ENCODE measurements around the gene LONRF2. TPM values are rescaled to one million over a fixed set of nuclear protein-coding genes. Genes with fewer than 3 reads are reported as not detected.

LONRF2 gene
- total RNA-seq, 1 experiment from 2014 or later: 1.6 TPM

DNA sequence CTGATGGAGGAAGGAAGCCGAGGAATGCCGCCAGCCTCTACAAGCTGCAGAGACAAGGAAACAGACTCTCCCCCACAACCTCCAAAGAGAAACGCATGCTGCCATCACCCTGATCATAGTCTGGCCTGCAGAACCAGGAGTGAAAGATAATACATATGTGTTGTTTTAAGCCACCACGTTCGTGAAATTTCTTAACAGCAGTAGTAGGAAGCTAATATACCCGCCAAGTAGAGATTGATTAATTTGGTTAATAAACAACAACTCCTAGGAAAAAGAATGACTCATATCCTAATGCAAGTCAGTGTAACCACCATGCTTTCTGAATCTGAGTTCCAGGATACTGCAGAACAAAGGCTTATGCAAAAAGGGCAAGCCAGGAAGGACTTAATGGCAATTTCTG is 36.6 kb downstream of the LONRF2 start (continued):
- no peak for TF ChIP-seq ZNF274 (IDR thresholded peaks at IDR 0.05; ENCODE audit: low read depth, low read length)

DNA sequence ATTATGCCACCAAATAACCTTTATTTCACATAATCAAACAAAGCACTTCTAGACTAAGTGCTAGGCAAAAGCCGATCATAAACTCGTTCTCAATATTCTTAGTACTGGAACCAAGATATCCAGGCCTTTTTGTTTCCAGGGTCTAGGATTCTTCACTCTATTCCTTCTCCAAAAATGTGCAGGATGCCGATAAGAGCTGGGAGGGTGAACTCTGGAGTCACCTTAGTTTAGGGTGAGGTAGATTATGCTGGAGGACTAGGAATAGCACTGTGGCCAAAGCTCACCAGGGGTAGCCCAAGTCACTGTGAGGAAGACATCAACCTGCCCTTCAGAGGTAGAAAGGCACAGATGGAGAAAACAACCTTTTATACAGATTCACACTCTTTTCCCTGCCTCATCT is 37.3 kb downstream of the LONRF2 start:
- H3K4me2 ChIP-seq (ENCODE audit: low read length): peak overlapping the region; percentile 68
- peaks cover 68 to 76% of the 10 kb centered on the region in 2 experiments for H3K4me1 ChIP-seq (ENCODE audit: control insufficient read depth in 1 of 2, insufficient read depth in 2 of 2, low read length in 2 of 2)
- RAD21 ChIA-PET (ENCODE audit: low non-redundant PET in 1 of 2, low total read pairs in 2 of 2, uncharacterized antibody in 2 of 2, unreplicated experiment in 2 of 2): no interaction called here
- TF ChIP-seq YY1 (IDR thresholded peaks at IDR 0.05; ENCODE audit: extremely low read depth, insufficient replicate concordance, low read depth, low read length) (no peak), JUND (IDR thresholded peaks at IDR 0.05) (no peak), POLR2AphosphoS5 (IDR thresholded peaks at IDR 0.05; ENCODE audit: low read depth, low read length) (no peak), SRF (IDR thresholded peaks at IDR 0.05; ENCODE audit: low read depth) (no peak)
- TF ChIP-seq, protein P1, sequence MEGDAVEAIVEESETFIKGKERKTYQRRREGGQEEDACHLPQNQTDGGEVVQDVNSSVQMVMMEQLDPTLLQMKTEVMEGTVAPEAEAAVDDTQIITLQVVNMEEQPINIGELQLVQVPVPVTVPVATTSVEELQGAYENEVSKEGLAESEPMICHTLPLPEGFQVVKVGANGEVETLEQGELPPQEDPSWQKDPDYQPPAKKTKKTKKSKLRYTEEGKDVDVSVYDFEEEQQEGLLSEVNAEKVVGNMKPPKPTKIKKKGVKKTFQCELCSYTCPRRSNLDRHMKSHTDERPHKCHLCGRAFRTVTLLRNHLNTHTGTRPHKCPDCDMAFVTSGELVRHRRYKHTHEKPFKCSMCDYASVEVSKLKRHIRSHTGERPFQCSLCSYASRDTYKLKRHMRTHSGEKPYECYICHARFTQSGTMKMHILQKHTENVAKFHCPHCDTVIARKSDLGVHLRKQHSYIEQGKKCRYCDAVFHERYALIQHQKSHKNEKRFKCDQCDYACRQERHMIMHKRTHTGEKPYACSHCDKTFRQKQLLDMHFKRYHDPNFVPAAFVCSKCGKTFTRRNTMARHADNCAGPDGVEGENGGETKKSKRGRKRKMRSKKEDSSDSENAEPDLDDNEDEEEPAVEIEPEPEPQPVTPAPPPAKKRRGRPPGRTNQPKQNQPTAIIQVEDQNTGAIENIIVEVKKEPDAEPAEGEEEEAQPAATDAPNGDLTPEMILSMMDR (IDR thresholded peaks at IDR 0.05 in 2 of 3, conservative IDR thresholded peaks at IDR 0.05 in 1 of 3; ENCODE audit: borderline replicate concordance in 1 of 3, insufficient read depth in 1 of 3, low read depth in 2 of 3, low read length in 2 of 3): no peak
- TF ChIP-seq, protein P2, sequence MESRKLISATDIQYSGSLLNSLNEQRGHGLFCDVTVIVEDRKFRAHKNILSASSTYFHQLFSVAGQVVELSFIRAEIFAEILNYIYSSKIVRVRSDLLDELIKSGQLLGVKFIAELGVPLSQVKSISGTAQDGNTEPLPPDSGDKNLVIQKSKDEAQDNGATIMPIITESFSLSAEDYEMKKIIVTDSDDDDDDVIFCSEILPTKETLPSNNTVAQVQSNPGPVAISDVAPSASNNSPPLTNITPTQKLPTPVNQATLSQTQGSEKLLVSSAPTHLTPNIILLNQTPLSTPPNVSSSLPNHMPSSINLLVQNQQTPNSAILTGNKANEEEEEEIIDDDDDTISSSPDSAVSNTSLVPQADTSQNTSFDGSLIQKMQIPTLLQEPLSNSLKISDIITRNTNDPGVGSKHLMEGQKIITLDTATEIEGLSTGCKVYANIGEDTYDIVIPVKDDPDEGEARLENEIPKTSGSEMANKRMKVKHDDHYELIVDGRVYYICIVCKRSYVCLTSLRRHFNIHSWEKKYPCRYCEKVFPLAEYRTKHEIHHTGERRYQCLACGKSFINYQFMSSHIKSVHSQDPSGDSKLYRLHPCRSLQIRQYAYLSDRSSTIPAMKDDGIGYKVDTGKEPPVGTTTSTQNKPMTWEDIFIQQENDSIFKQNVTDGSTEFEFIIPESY (IDR thresholded peaks at IDR 0.05; ENCODE audit: extremely low read depth, insufficient replicate concordance, low read length): no peak
- H3K27me3 ChIP-seq (ENCODE audit: insufficient read depth, low read length): no peaks in the 10 kb centered on the region
- H3K9me2 ChIP-seq (ENCODE audit: insufficient read depth): no peaks in the 10 kb centered on the region
- no peak overlapping the region for H2AFZ ChIP-seq (ENCODE audit: low read depth, low read length, poor library complexity, severe bottlenecking)
- H4K20me1 ChIP-seq (ENCODE audit: insufficient read depth): no peaks in the 10 kb centered on the region
- no TSS peak for BruUV-seq (replicated peaks)
- ATAC-seq (no peak), DNase-seq (ENCODE audit: low read depth, low spot score) (no peak)
- H3K79me2 ChIP-seq (ENCODE audit: insufficient read depth, low read length): no peaks in the 10 kb centered on the region
- H3K9me3 ChIP-seq (ENCODE audit: control insufficient read depth in 1 of 2, insufficient read depth in 1 of 2, low read depth in 1 of 2, low read length in 2 of 2): no peaks in the 10 kb centered on the region
- peak overlapping the region; percentile 56 for H3K27ac ChIP-seq (ENCODE audit: low read depth, low read length)
- POLR2A ChIA-PET: interaction anchor here (1.2 kb wide), 1 partner anchor 23 kb away, joined by 5 read pairs; no protein-coding TSS in a partner anchor
- H3K9ac ChIP-seq (ENCODE audit: low read length): no peak overlapping the region
- CTCF ChIA-PET: interaction anchor here (1.1 to 1.5 kb wide), 3 partner anchors 22 to 96 kb away, joined by 3 to 9 read pairs (median 7); no protein-coding TSS in a partner anchor
- H3K4me3 ChIP-seq (replicated peaks in 1 of 2; ENCODE audit: low read depth in 1 of 2, low read length in 2 of 2): no peak overlapping the region
- intact Hi-C loops (cut with micrococcal nuclease): no loop called here
- H3K36me3 ChIP-seq (ENCODE audit: control insufficient read depth in 1 of 2, insufficient read depth in 2 of 2, low read length in 2 of 2): no peaks in the 10 kb centered on the region

Data from HCT116 (cell line).